Stomach (tissue), 4 donors: ENCODE measurements around the gene CHMP4B.

Experiments used
- CTCF ChIP-seq, 7 experiments: fragments of 450-650 bp in 4 of 7; fragments of 200-600 bp in 3 of 7; sonication (generic) in 3 of 7; IDR thresholded peaks; one replicate each; pipeline ENCODE4 v1.5.1; 2016 to 2019; ENCODE audit warnings: antibody characterized with exemption in 7 of 7, control low read depth in 2 of 7, mild to moderate bottlenecking in 1 of 7
- EP300 ChIP-seq: sonication (generic); formaldehyde crosslinking; IDR thresholded peaks from one replicate; pipeline ENCODE4 v1.6.1; 2017; ENCODE audit warnings: antibody characterized with exemption
- POLR2A ChIP-seq, 4 donors: fragments of 450-650 bp; IDR thresholded peaks; one replicate each; pipeline ENCODE4 v1.6.1; 2016; ENCODE audit warnings: antibody characterized with exemption in 4 of 4, control low read depth in 2 of 4, mild to moderate bottlenecking in 1 of 4, moderate library complexity in 1 of 4
- POLR2AphosphoS5 ChIP-seq, 3 donors: sonication (generic); formaldehyde crosslinking; IDR thresholded peaks; one replicate each; pipeline ENCODE4 v1.6.1; 2016; ENCODE audit warnings: antibody characterized with exemption in 3 of 3

- TF ChIP-seq CTCF (IDR thresholded peaks at IDR 0.05) (no peak), POLR2AphosphoS5 (IDR thresholded peaks at IDR 0.05) (no peak), EP300 (no peak), POLR2A (IDR thresholded peaks at IDR 0.05) (no peak)
These were observed 69.2 kb downstream of the CHMP4B start for GRCh38 chr20:33880396-33880795.
